ENCODE results near the gene LTB4R2.
"Not testable (repeated sequence)": the region's sequence is repeated elsewhere in the genome, so short reads cannot be mapped to it uniquely, and the experiment has no call there.

LTB4R2 gene

DNA sequence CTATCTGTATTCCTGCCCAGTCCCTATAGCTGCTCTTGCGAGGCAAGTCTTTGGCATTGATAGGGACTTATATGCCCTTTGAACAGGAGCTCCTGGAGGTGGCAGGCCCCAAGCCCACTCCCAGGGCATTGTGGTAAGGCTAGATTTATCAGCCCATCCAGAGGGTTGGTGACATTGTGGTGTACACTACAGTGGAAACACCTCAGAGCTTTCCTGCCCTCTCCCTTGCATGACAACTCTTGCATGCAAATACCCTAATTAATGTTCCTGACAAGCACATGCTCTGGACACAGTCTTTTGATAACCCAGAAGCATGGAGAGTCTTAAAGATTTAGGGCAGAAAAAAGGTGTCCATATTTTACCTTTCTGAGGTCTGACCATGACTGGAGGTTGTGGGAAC, 30.7 kb downstream of the LTB4R2 start:
- DNase-seq (ENCODE audit: low read depth): no peak

DNA sequence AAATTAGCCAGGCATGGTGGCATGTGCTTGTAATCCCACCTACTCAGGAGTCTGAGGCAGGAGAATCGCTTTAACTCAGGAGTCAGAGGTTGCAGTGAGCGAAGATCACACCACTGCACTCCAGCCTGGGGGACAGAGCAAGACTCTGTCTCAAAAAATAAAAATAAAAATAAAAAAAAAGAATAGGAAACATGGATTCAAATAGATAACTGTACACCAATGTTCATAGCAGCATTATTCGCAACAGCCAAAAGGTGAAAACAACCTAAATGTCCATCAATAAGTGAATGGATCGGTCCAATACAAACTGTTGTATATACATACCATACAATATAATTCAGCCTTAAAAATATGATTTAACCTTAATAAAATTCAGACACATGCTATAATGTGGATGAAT, 32.9 kb downstream of the LTB4R2 start:
- no peak for DNase-seq (ENCODE audit: low read depth)

DNA sequence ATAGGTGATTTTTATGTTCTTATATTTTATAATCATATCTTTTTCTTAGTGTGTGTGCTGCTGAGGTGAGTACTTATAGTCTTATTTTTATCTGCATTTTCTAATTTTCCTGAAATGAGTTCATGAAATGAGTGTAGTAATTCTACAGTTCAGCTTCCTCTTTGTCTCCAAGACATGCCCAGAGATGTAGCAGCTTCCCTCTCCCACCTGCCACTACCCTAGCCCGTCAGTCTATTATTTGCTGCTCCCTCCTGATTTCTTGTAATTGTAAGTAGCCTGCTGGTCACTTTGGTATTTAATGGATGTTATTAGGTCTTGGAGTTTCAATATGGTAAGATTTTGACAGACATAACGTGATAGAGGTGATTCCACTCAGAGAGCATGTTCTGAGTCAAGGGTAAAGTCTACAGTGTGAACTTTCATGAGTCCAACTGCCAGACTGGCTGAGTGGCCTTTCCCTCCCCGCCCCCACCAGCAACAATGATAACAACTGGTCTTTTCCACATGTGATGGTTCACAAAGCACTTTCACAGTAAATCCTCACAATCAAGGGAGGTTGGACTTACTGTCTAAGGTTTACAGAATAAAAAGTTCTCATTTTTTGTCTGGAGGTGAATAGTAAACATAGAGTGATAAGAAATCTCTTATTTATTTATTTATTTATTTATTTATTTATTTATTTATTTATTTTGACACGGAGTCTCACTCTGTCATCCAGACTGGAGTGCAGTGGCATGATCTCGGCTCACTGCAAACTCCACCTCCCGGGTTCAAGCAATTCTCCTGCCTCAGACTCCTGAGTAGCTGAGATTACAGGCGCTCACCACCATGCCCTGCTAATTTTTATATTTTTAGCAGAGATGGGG, 34.1 kb downstream of the LTB4R2 start:
- no peak for DNase-seq (ENCODE audit: low read depth)

DNA sequence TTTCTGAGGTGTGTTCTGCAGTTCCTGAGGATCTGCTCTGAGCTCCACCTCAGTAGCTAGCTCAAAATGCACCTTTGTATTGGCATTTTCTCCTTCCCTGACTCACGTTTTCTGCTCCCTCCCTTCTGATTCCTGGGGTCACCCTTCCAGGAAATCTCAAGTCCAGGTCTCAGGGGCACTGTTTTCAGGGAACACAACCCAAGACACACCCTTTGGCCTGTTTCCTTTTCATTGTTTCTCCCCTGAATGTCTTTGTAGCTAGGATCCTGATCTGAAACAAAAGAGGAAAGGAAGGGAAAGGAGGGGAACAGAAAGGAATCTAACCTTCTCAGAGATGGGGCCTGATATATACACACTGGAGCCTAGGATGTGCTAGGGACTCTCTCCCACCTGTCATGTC, 37.2 kb downstream of the LTB4R2 start:
- no peak for DNase-seq (ENCODE audit: low read depth)

DNA sequence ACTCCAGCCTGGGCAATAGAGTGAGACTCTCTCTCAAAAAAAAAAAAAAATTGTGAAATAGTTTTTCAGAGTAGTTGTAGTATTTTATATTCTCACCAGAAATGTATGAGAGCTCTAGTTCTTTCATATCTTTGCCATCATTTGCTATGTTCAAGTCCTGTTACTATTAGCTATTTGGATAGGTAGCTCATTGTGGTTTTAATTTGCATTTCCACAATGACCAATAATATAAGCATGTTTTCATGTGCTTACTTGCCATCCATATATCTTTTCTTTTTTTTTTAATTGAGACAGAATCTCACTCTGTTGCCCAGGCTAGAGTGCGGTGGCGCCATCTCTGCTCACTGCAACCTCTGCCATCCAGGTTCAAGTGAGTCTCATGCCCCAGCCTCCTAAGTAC, 38.2 kb downstream of the LTB4R2 start:
- no peak for DNase-seq (ENCODE audit: low read depth)

DNA sequence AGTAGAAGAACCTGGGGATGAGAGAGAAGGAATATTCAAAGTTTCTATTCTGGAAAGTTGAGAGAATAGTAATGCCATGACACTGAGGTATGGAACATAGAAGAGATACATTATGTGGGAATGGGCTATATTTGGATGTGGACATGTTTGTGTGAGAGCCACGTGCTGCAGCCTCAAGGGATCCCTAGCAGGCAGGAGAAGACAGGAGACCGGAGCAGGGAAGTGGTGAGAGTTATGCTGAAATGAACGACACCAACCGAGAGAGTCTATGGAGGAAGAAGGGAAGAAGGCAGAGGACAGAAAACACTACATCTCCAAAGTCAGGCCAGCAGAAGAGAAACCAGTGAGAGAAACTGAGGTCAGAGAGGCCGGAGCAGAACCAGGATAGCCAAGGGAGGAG, 39.8 kb downstream of the LTB4R2 start:
- no peak for DNase-seq (ENCODE audit: low read depth)

DNA sequence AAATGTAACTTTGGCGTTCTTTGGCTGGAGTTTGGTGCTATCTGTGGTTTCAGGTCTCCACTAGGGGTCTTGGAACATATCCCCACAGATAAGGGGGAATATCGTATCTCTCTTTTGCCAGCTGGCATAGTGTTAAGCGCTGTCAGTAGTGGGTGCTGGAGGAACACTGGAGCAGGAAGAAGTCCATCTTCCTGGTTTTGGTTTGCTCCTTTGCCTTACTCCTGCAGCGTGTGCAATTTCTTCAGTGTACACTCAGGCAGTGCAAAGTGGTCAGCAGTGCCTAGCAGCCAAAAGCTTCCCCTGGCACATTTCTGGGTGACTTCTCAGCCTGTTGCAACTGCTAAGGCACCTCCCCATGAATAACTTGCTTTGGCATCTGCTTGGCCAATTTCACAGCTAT, 41.6 kb downstream of the LTB4R2 start:
- DNase-seq (ENCODE audit: low read depth): peak; percentile 43

DNA sequence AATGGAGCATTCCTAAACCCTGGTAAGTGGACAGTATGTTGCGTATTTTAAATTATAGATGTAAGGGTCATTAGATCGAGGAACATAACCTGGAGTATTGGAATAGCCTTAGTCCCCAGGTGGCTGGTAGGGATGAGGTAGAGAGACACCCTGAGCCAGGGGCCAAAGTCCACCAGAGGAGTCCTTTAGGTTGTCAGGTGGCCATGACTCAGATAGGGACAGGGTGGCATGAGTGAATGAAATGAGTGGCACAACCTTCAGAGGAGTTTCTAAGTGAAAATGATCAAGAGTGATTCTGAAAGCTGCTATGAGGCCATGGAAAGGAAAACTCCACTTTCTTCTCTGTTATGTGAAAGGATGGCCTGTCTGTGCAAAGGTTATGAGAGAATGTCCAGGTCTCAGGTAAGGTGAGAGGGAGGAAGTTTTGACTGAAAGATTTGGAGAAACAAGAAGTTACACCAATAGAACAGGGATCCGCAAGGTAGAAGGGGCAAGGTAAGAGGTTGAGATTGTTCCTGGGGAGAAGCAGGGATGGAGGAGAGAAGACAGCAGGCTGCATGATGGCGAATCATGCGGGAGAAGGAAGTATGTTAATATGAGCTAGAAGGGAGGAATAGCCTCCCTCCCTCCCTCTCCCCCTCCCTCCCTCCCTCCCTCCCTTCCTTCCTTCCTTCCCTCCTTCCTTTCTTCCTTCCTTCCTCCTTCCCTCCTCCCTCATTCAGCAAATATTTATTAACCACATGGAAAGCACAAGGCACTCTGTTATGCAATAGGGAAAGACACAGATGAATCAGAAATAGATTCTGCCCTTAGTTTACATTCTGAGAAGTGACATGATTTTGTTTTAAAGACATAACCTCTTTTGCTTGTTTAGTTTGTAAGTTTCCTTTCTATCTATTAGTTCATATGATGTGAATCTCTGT, 43.9 kb downstream of the LTB4R2 start:
- DNase-seq (ENCODE audit: low read depth): peak; percentile 77

DNA sequence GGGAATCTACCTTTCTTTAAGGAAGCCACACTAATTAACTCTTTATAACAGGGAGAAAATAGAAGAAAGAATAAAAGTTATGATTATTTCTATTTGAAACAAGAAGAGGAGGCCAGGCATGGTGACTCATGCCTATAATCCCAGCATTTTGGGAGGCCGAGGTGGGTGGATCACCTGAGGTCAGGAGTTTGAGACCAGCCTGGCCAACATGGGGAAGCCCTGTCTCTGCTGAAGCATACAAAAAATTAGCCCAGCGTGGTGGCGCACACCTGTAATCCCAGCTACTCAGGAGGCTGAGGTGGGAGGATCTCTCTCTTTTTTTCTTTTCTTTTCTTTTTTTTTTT, 44.5 kb downstream of the LTB4R2 start:
- not testable (repeated sequence) for DNase-seq (ENCODE audit: low read depth)

DNA sequence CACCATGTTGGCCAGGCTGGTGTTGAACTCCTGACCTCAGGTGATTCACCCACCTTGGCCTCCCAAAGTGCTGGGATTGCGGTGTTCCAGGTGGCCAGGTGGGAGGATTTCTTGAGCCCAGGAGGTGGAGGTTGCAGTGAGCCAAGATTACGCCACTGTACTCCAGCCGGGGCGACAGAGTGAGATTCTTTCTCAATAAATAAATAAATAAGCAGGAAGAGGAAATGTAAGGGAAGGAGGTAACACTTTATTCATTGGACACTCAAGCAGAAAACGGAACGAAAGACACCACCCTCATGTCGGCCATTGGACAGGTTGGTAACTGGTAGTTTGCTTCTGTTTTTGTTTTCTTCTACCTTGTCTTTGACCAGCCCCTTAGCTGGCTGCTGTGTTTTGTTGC, 45.1 kb downstream of the LTB4R2 start:
- no peak for DNase-seq (ENCODE audit: low read depth)

DNA sequence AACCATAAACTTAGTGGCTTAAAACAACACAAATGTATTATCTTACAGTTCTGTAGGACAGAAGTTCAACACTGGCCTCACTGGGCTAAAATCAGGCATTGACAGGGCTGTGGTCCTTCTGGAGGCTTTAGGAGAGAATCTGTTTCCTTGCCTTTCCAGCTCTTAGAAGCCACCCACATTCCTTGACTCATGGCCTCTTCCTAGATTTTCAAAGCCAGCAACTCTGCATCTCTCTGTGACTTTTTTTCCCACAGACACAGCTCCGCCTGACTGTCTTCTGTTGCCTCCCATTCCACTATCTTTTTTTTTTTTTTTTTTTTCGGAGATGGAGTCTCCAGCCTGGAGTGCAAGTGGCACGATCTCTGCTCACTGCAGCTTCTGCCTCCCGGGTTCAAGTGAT, 46.3 kb downstream of the LTB4R2 start:
- DNase-seq (ENCODE audit: low read depth): no peak

DNA sequence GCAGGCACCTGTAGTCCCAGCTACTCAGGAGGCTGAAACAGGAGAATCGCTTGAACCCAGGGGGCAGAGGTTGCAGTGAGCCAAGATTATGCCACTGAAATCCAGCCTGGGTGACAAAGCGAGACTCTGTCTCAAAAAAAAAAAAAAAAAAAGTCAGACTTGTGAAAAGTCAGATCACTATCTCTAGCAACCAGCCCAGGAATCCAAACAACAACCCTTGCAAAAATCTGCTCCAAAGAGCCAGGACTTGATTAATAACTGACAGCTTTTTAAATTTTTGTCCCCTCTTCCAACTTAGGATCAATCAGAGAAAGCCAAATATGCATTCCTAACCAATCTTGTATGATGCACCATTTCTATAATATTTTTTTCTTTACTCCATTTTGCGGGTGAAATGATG, 50.3 kb downstream of the LTB4R2 start:
- DNase-seq (ENCODE audit: low read depth): no peak

DNA sequence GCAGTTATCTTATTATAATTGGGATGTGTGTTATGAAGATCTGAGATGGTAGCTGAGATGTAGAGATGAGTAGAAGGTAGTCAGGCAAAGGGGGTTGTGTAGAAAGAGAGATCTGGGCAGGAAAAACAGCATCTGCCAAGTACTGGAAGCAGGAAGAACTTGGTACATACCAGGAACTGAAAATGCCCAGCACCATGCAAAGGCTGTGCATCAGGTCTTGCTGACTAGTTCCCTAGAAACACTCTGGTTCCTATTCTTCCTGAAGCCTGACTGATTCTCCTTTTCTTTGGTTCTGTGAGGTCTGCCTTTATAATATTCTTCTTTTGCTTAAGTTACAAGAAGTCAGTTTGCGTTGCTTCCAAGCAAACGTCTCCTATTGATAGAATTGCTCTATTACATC, 51.4 kb downstream of the LTB4R2 start:
- no peak for DNase-seq (ENCODE audit: low read depth)
